ENCODE measurements around the gene RARS1.
"Not testable (repeated sequence)": the region's sequence is repeated elsewhere in the genome, so short reads cannot be mapped to it uniquely, and the experiment has no call there.

RARS1 gene

GRCh38 chr5:168530621-168531150, 44.4 kb downstream of the RARS1 start:
- H3K4me3 ChIP-seq (ENCODE audit: low read length) = no peak overlapping the region
- no peak for TF ChIP-seq CTCF (conservative IDR thresholded peaks at IDR 0.05; ENCODE audit: low read length)
- DNase-seq (ENCODE audit: low read depth) = no peak

- H3K4me3 ChIP-seq (ENCODE audit: low read length) = no peak overlapping the region
- TF ChIP-seq CTCF (conservative IDR thresholded peaks at IDR 0.05; ENCODE audit: low read length) = no peak
These were observed 44.9 kb downstream of the RARS1 start for GRCh38 chr5:168531191-168531590.

GRCh38 chr5:168531987-168532864, 46.0 kb downstream of the RARS1 start:
- DNase-seq (ENCODE audit: low read depth) = no peak
- no peak for TF ChIP-seq CTCF (conservative IDR thresholded peaks at IDR 0.05; ENCODE audit: low read length)
- no peak overlapping the region for H3K4me3 ChIP-seq (ENCODE audit: low read length)

More at GRCh38 chr5:168531191-168531590, 44.9 kb downstream of the RARS1 start:
- DNase-seq (ENCODE audit: low read depth) = no peak

- DNase-seq (ENCODE audit: low read depth); H3K4me3 ChIP-seq (ENCODE audit: low read length): not testable (repeated sequence)
These were observed 48.1 kb downstream of the RARS1 start for GRCh38 chr5:168534351-168534750.

- no peak overlapping the region for H3K4me3 ChIP-seq (ENCODE audit: low read length)
These were observed 50.9 kb downstream of the RARS1 start for GRCh38 chr5:168537176-168537575.

GRCh38 chr5:168549554-168549953, 63.3 kb downstream of the RARS1 start:
- no peak for TF ChIP-seq CTCF (conservative IDR thresholded peaks at IDR 0.05; ENCODE audit: low read length)
- DNase-seq (ENCODE audit: low read depth) = no peak
- H3K4me3 ChIP-seq (ENCODE audit: low read length) = no peak overlapping the region

More at GRCh38 chr5:168537176-168537575, 50.9 kb downstream of the RARS1 start:
- TF ChIP-seq CTCF (conservative IDR thresholded peaks at IDR 0.05; ENCODE audit: low read length) = no peak
- no peak for DNase-seq (ENCODE audit: low read depth)

GRCh38 chr5:168550656-168551055, 64.4 kb downstream of the RARS1 start:
- no peak for DNase-seq (ENCODE audit: low read depth)
- no peak for TF ChIP-seq CTCF (conservative IDR thresholded peaks at IDR 0.05; ENCODE audit: low read length)

More at GRCh38 chr5:168550656-168551055, 64.4 kb downstream of the RARS1 start:
- no peak overlapping the region for H3K4me3 ChIP-seq (ENCODE audit: low read length)

Measured in AG10803 (cell line).